Left forelimb (tissue), 1 donor: ENCODE data around the gene CA14.
A peak's percentile ranks its signal among the peaks of the same experiment; 100 is the strongest.
"Not testable (repeated sequence)": the region's sequence is repeated elsewhere in the genome, so short reads cannot be mapped to it uniquely, and the experiment has no call there.

Experiments
- DNase-seq: peaks from one replicate; pipeline ENCODE4 v3.0.0-alpha.2; 2018; ENCODE audit warnings: low spot score

The CA14 gene

GRCh38 chr1:150257624-150258585, at the start of gene CA14:
Gene CA14 (plus strand): TSS chr1:150257774. CDS start chr1:150258129, 355 bp downstream.
- no peak for DNase-seq

GRCh38 chr1:150208460-150208859, 49.1 kb upstream of the CA14 start:
- DNase-seq: not testable (repeated sequence)

- DNase-seq: no peak
Observed at GRCh38 chr1:150210091-150210490, 47.5 kb upstream of the CA14 start.

GRCh38 chr1:150210706-150211105, 46.9 kb upstream of the CA14 start:
- DNase-seq: no peak

GRCh38 chr1:150212070-150212469, 45.5 kb upstream of the CA14 start:
- DNase-seq: no peak

- peak; percentile 94 for DNase-seq
Observed at GRCh38 chr1:150213170-150214098, 44.1 kb upstream of the CA14 start.

- DNase-seq: not testable (repeated sequence)
Observed at GRCh38 chr1:150214099-150214756, 43.3 kb upstream of the CA14 start.

GRCh38 chr1:150215855-150216254, 41.7 kb upstream of the CA14 start:
- DNase-seq: not testable (repeated sequence)

- DNase-seq: no peak
Observed at GRCh38 chr1:150221552-150221951, 36.0 kb upstream of the CA14 start.

GRCh38 chr1:150224983-150225382, 32.6 kb upstream of the CA14 start:
- no peak for DNase-seq

- DNase-seq: no peak
Observed at GRCh38 chr1:150225546-150225945, 32.0 kb upstream of the CA14 start.

GRCh38 chr1:150226486-150226885, 31.1 kb upstream of the CA14 start:
- DNase-seq: no peak

GRCh38 chr1:150227228-150227627, 30.3 kb upstream of the CA14 start:
- no peak for DNase-seq

GRCh38 chr1:150228246-150228645, 29.3 kb upstream of the CA14 start:
- DNase-seq: not testable (repeated sequence)

- DNase-seq: not testable (repeated sequence)
Observed at GRCh38 chr1:150232921-150233320, 24.7 kb upstream of the CA14 start.

- DNase-seq: no peak
Observed at GRCh38 chr1:150233359-150234308, 23.9 kb upstream of the CA14 start.

GRCh38 chr1:150234309-150234565, 23.3 kb upstream of the CA14 start:
- DNase-seq: no peak

- peak; percentile 90 for DNase-seq
Observed at GRCh38 chr1:150234566-150235293, 22.8 kb upstream of the CA14 start.

- DNase-seq: no peak
Observed at GRCh38 chr1:150235294-150235851, 22.2 kb upstream of the CA14 start.
